Neural progenitor cell (in vitro differentiated cells): ENCODE results near the gene SLC27A4.

Source experiments
- CTCF ChIP-seq: fragments of 200-600 bp; sonication (generic); IDR thresholded peaks from 2 replicates; pipeline ENCODE4 v1.5.1; 2017; ENCODE audit warnings: antibody characterized with exemption, mild to moderate bottlenecking
- EZH2 ChIP-seq: fragments of 200-600 bp; sonication (generic); IDR thresholded peaks from 2 replicates; pipeline ENCODE4 v1.6.1; 2017; ENCODE audit warnings: antibody characterized with exemption, mild to moderate bottlenecking, moderate library complexity
- EZH2phosphoT487 ChIP-seq: fragments of 200-600 bp; sonication (generic); IDR thresholded peaks from 2 replicates; pipeline ENCODE4 v1.6.1; 2017; ENCODE audit warnings: antibody characterized with exemption

GRCh38 chr9:128358090-128358489 lies 17.8 kb downstream of the SLC27A4 start:
- TF ChIP-seq CTCF (no peak), EZH2phosphoT487 (no peak), EZH2 (no peak)
